Ovary (tissue), 3 donors: ENCODE results near the gene SURF2.

ENCODE experiments used
- EP300 ChIP-seq: sonication (generic); formaldehyde crosslinking; IDR thresholded peaks from one replicate; pipeline ENCODE4 v1.6.1; 2017; ENCODE audit warnings: antibody characterized with exemption
- POLR2A ChIP-seq: fragments of 450-650 bp; IDR thresholded peaks from one replicate; pipeline ENCODE4 v1.6.1; 2017; ENCODE audit warnings: antibody characterized with exemption, mild to moderate bottlenecking, moderate library complexity
- TF ChIP-seq, protein P1 (sequence below), 3 donors: fragments of 450-650 bp in 2 of 3; fragments of 200-600 bp in 1 of 3; IDR thresholded peaks; one replicate each; pipeline versions ENCODE4 v1.5.1 to v1.8.0; 2016 to 2022; ENCODE audit warnings: antibody characterized with exemption in 3 of 3, mild to moderate bottlenecking in 1 of 3
- donor health status: DM: no; HTN: no; CAD: no.

DNA sequence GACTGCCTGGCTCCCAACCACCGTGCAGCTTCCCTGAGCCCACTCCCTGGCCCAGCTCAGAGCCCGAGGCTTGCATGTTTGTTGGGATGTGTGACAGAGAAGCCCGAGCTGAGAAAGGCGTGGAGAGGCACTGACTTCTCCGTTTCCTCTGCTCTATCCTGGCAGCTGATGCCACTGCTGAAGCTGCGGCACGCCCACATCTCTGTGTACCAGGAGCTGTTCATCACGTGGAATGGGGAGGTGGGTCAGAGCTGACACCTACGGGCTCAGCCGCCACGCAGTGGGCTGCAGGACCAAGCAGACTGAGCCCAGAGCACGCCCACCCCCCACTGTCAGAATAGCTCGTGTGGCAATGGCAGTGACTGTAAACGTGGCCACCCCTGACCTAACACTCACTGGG is 29.1 kb downstream of the SURF2 start:
- TF ChIP-seq, protein P1, sequence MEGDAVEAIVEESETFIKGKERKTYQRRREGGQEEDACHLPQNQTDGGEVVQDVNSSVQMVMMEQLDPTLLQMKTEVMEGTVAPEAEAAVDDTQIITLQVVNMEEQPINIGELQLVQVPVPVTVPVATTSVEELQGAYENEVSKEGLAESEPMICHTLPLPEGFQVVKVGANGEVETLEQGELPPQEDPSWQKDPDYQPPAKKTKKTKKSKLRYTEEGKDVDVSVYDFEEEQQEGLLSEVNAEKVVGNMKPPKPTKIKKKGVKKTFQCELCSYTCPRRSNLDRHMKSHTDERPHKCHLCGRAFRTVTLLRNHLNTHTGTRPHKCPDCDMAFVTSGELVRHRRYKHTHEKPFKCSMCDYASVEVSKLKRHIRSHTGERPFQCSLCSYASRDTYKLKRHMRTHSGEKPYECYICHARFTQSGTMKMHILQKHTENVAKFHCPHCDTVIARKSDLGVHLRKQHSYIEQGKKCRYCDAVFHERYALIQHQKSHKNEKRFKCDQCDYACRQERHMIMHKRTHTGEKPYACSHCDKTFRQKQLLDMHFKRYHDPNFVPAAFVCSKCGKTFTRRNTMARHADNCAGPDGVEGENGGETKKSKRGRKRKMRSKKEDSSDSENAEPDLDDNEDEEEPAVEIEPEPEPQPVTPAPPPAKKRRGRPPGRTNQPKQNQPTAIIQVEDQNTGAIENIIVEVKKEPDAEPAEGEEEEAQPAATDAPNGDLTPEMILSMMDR (IDR thresholded peaks at IDR 0.05), result no peak
- TF ChIP-seq EP300, result no peak
- TF ChIP-seq POLR2A, result no peak
